Spleen (tissue), 11 donors: Measurements from ENCODE around the gene SHF. TPM values are rescaled to one million over a fixed set of nuclear protein-coding genes. Genes with fewer than 3 reads are reported as not detected.
A peak's percentile ranks its signal among the peaks of the same experiment; 100 is the strongest.

Experiments
- DNase-seq: peaks from one replicate; pipeline ENCODE4 v3.0.0-alpha.2; 2020
- H3K27ac ChIP-seq, 8 donors: fragments of 200-600 bp; sonication (generic) in 7 of 8; 1 replicate in 4 of 8; 2 replicates in 4 of 8; pipeline versions ENCODE4 v1.5.0 to v1.8.0; 2016 to 2021; ENCODE audit warnings: inconsistent platforms in 4 of 8, mild to moderate bottlenecking in 4 of 8, moderate library complexity in 1 of 8
- H3K27me3 ChIP-seq, 7 donors: fragments of 200-600 bp; sonication (generic) in 6 of 7; replicated peaks in 1 of 7; 1 replicate in 4 of 7; 2 replicates in 3 of 7; pipeline versions ENCODE4 v1.5.0 to v1.8.0; 2016 to 2021; ENCODE audit warnings: inconsistent platforms in 3 of 7, mild to moderate bottlenecking in 1 of 7
- H3K36me3 ChIP-seq, 6 donors: fragments of 200-600 bp; sonication (generic) in 5 of 6; 1 replicate in 4 of 6; 2 replicates in 2 of 6; pipeline versions ENCODE4 v1.5.0 to v1.8.0; 2016 to 2021; ENCODE audit warnings: inconsistent platforms in 2 of 6
- H3K4me1 ChIP-seq, 6 donors: fragments of 200-600 bp; sonication (generic) in 5 of 6; 1 replicate in 3 of 6; 2 replicates in 3 of 6; pipeline versions ENCODE4 v1.5.0 to v1.8.0; 2016 to 2021; ENCODE audit warnings: inconsistent platforms in 3 of 6
- H3K4me3 ChIP-seq, 8 donors: fragments of 200-600 bp; sonication (generic) in 7 of 8; 1 replicate in 4 of 8; 2 replicates in 4 of 8; pipeline versions ENCODE4 v1.5.0 to v1.8.0; 2016 to 2021; ENCODE audit warnings: inconsistent platforms in 4 of 8, mild to moderate bottlenecking in 4 of 8, moderate library complexity in 2 of 8
- H3K9me3 ChIP-seq, 8 donors: fragments of 200-600 bp; sonication (generic) in 7 of 8; 1 replicate in 4 of 8; 2 replicates in 4 of 8; pipeline versions ENCODE4 v1.5.0 to v1.8.0; 2016 to 2021; ENCODE audit warnings: inconsistent platforms in 4 of 8
- CTCF ChIP-seq, 11 experiments: fragments of 200-600 bp in 7 of 11; fragments of 450-650 bp in 4 of 11; sonication (generic) in 4 of 11; IDR thresholded peaks in 8 of 11; conservative IDR thresholded peaks in 3 of 11; 1 replicate in 7 of 11; 2 replicates in 4 of 11; pipeline versions ENCODE4 v1.4.0 to v1.8.0; 2016 to 2021; ENCODE audit warnings: antibody characterized with exemption in 11 of 11, inconsistent platforms in 4 of 11, mild to moderate bottlenecking in 1 of 11
- POLR2A ChIP-seq, 3 donors: fragments of 450-650 bp; IDR thresholded peaks; one replicate each; pipeline ENCODE4 v1.5.1; 2017; ENCODE audit warnings: antibody characterized with exemption in 3 of 3, mild to moderate bottlenecking in 1 of 3
- POLR2AphosphoS5 ChIP-seq, 3 donors: sonication (generic); formaldehyde crosslinking; IDR thresholded peaks; one replicate each; pipeline ENCODE4 v1.5.1; 2017; ENCODE audit warnings: antibody characterized with exemption in 3 of 3
- WGBS, 5 donors: extraction: QIAGEN DNeasy Blood & Tissue Kit in 3 of 5; methylation state at CpG; one replicate each; pipeline versions ENCODE4 v1.1.5 to v1.1.7; 2013 to 2018; 5-methylcytosine and 5-hydroxymethylcytosine counted together
- intact Hi-C: fragments of 100-400 bp; cut with DNase I; formaldehyde crosslinking; loops from one replicate; pipeline ENCODE4 v1.15.0; 2023; ENCODE audit warnings: low total_unique reads
- polyA plus RNA-seq, 3 donors: library from polyadenylated mRNA; stranded (reverse); fragments of 200-250 nt; gene quantifications; one replicate each; pipeline ENCODE4 v1.2.1, GENCODE V29; 2013
- total RNA-seq, 7 donors: library from RNA; depleted of rRNA in 3 of 7; stranded (reverse); fragments of >200 nt in 3 of 7; fragmentation: NEBNext Ultra II Directional in 4 of 7; extraction: Animal tissue kit (Norgen Biotek cat#: 25700) in 4 of 7; gene quantifications; one replicate each; pipeline versions ENCODE4 v1.1.0 to v1.2.1, GENCODE V29; 2016 to 2021
- donor health status: healthy with polysubstance abuse.
- donor health status: DM: no; HTN: no; CAD: no; lungs with moderate emphysema.
- donor health status: DM: no; HTN: no; CAD: no.
- donor health status: Bipolar disorder and iron deficiency.
- donor health status: healthy.
- donor health status: DM: no; HTN: no; CAD: no.
- donor health status: DM: yes; HTN: yes; CAD: no.

SHF gene
- total and polyA plus RNA-seq, 10 donors: 1.9 to 8.8 (median 5.7) TPM

- Histone ChIP-seq H3K36me3 (no peaks in the 10 kb centered on the region), H3K4me3 (peak overlapping the region; percentile 48 to 84 (median 58)), H3K9me3 (no peaks in the 10 kb centered on the region), H3K27ac (peak overlapping the region; percentile 19 to 80 (median 74)), H3K4me1 (peaks cover 3 to 42% (median 24%) of the 10 kb centered on the region in 6 donors), H3K27me3 (peaks cover 0 to 23% (median 0%) of the 10 kb centered on the region in 7 donors)
- 15 to 35% (median 21%) methylated on average over 20 to 42 of the region's 42 CpGs for WGBS, 5 donors
- DNase-seq: peak; percentile 85
- intact Hi-C loops: no loop called here
- no peak for TF ChIP-seq POLR2A (IDR thresholded peaks at IDR 0.05)
- no peak for TF ChIP-seq CTCF (IDR thresholded peaks at IDR 0.05 in 8 of 11, conservative IDR thresholded peaks at IDR 0.05 in 3 of 11)
- TF ChIP-seq POLR2AphosphoS5 (IDR thresholded peaks at IDR 0.05): no peak
These were observed 792 bp downstream of the SHF start for GRCh38 chr15:45186771-45187577.

GRCh38 chr15:45185903-45186770 is 1.6 kb downstream of the SHF start:
- Histone ChIP-seq H3K36me3 (no peaks in the 10 kb centered on the region), H3K4me3 (peak overlapping the region in 5 of 8 donors; percentile 52 to 84 (median 59)), H3K4me1 (peaks cover 3 to 49% (median 24%) of the 10 kb centered on the region in 6 donors), H3K27me3 (peaks cover 0 to 23% (median 0%) of the 10 kb centered on the region in 7 donors), H3K9me3 (no peaks in the 10 kb centered on the region), H3K27ac (peak overlapping the region; percentile 19 to 80 (median 74))
- intact Hi-C loops: no loop called here
- 40 to 70% (median 63%) methylated on average over 8 of the region's 8 CpGs for WGBS, 5 donors
- peak; percentile 33 for DNase-seq
- TF ChIP-seq CTCF (IDR thresholded peaks at IDR 0.05 in 8 of 11, conservative IDR thresholded peaks at IDR 0.05 in 3 of 11): no peak
- no peak for TF ChIP-seq POLR2A (IDR thresholded peaks at IDR 0.05)
- TF ChIP-seq POLR2AphosphoS5 (IDR thresholded peaks at IDR 0.05): no peak

GRCh38 chr15:45185069-45185779 is 2.5 kb downstream of the SHF start:
- H3K27ac ChIP-seq: peak overlapping the region in 2 of 8 donors; percentile 78 to 80
- intact Hi-C loops: no loop called here

More at GRCh38 chr15:45185069-45185779, 2.5 kb downstream of the SHF start:
- Histone ChIP-seq H3K4me1 (peaks cover 3 to 56% (median 27%) of the 10 kb centered on the region in 6 donors), H3K9me3 (no peaks in the 10 kb centered on the region), H3K27me3 (peaks cover 0 to 23% (median 0%) of the 10 kb centered on the region in 7 donors), H3K4me3 (no peak overlapping the region), H3K36me3 (no peaks in the 10 kb centered on the region)
- no peak for DNase-seq
- no peak for TF ChIP-seq POLR2AphosphoS5 (IDR thresholded peaks at IDR 0.05)
- TF ChIP-seq CTCF (IDR thresholded peaks at IDR 0.05 in 8 of 11, conservative IDR thresholded peaks at IDR 0.05 in 3 of 11): no peak
- no peak for TF ChIP-seq POLR2A (IDR thresholded peaks at IDR 0.05)
- WGBS, 5 donors: 87 to 97% (median 89%) methylated on average over 2 to 3 of the region's 3 CpGs
